DMS 273 (cell line): Measurements from ENCODE around the gene PPM1M.
A peak's percentile ranks its signal among the peaks of the same experiment; 100 is the strongest.
"Not testable (repeated sequence)": the region's sequence is repeated elsewhere in the genome, so short reads cannot be mapped to it uniquely, and the experiment has no call there.

Source experiments
- DNase-seq: peaks from one replicate; lab custom pipeline; 2025; ENCODE audit not compliant: unreplicated experiment; lab: John Stamatoyannopoulos, UW

The PPM1M gene

GRCh38 chr3:52274781-52275180, 29.2 kb downstream of the PPM1M start:
- DNase-seq, result not testable (repeated sequence)

DNA sequence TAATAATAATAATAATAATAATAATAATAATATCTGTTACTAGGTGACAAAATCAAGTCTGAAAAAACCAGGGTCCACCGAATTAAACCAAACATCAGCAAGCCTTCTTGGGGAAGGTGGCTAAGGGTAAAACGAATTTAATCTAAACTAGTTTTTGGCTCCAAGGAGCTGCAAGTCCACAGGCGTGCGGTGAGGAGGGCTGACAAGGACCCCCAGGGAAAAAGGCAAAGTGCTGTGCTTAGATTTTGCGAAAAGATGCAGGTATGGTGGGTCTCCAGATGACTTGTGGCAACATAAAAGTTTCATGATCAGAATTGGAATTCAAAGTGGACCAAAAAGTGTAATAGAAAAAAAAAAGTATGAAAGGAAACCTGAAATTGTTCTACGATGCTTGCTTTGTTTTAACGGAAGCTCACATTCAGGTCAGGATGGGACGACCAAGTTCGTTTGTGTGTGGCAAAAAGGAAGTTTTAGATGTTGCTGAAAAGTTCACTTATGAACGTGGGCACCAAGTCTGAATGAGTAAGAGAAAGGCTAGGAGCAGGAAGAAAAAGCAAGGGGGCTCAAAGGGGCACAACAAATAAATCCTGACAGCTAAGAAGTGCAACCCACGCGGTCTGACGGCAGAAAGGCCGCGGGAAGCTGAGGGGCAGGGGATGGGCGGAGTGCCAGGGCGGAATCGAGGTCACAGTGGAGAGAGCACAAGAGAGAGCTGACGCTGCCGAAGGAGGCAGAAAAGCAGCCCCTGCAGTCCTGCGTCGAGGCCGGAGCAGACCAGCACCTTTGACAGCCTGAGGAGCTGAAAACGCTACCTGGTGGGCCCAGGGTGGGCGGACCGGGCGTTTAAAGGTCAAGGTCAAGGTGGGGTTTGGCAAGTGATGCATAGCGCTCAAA, 31.8 kb downstream of the PPM1M start:
- peak; percentile 79 for DNase-seq

GRCh38 chr3:52277972-52278509, 32.5 kb downstream of the PPM1M start:
- DNase-seq, result peak; percentile 80

- peak; percentile 95 for DNase-seq
These were observed 33.0 kb downstream of the PPM1M start, which contains the start of gene WDR82 for GRCh38 chr3:52278510-52279069. TSS of gene WDR82 (minus strand) at chr3:52278649. CDS start at chr3:52278361, 288 bp downstream.

DNA sequence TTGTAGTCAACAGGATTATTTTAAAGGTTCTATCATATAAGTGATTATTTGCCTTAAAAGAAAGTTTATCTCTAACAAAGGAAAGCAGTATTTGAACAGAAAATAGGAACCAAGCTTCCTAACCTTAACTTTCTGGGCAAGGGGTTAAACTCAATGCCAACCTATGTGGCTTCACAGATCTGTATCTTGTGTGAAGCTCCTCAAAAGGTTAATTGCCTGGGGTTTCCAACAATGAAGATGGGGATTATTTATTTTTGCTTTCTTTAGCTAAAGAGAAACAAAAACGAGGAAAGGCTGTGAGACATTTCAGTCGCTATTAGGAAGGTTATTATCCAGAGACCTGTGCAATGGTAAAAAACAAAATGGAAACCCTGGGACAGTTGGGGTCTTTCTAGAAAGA, 34.0 kb downstream of the PPM1M start:
- DNase-seq, result no peak

- peak; percentile 60 for DNase-seq
These were observed 34.5 kb downstream of the PPM1M start for GRCh38 chr3:52280050-52280461.

GRCh38 chr3:52281981-52282801, 36.6 kb downstream of the PPM1M start:
- no peak for DNase-seq

DNA sequence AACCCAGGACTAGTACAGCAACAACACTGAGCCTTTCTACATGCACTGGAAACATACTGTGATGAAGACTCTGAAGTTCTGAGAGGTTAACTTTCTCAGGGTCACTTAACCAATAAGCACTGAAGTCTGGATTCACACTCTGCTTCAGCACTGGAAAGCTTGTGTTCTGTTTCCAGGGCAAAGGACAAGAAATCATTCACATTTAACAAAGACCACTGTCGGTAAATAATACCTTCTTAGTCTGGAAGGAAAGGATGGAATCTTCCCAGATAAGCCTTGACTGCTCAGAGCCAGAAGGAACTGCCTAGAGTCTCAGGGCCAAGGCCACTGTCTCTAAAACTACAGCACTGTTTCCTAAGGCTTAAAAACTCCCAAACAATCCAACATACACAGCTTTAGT, 37.7 kb downstream of the PPM1M start:
- DNase-seq, result no peak

- not testable (repeated sequence) for DNase-seq
These were observed 38.5 kb downstream of the PPM1M start for GRCh38 chr3:52284051-52284450.

DNA sequence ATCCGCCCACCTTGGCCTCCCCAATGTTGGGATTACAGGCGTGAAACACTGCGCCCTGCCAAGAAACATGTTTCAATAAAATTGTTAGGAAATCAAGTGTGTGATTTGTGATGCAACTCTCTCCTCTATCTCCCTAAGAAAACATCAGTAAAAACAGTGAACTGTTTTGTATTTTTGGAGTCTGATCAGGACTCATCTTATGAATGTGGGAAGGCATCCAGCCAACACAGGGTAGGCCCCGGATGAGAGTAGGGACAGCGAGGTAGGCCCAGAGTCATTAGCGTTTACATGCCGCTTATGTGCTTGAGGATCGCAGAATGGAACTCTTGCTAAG, 41.2 kb downstream of the PPM1M start:
- DNase-seq, result no peak

- DNase-seq, result no peak
These were observed 43.1 kb downstream of the PPM1M start for GRCh38 chr3:52288674-52289073.

GRCh38 chr3:52289338-52289746, 43.8 kb downstream of the PPM1M start:
- DNase-seq, result no peak

DNA sequence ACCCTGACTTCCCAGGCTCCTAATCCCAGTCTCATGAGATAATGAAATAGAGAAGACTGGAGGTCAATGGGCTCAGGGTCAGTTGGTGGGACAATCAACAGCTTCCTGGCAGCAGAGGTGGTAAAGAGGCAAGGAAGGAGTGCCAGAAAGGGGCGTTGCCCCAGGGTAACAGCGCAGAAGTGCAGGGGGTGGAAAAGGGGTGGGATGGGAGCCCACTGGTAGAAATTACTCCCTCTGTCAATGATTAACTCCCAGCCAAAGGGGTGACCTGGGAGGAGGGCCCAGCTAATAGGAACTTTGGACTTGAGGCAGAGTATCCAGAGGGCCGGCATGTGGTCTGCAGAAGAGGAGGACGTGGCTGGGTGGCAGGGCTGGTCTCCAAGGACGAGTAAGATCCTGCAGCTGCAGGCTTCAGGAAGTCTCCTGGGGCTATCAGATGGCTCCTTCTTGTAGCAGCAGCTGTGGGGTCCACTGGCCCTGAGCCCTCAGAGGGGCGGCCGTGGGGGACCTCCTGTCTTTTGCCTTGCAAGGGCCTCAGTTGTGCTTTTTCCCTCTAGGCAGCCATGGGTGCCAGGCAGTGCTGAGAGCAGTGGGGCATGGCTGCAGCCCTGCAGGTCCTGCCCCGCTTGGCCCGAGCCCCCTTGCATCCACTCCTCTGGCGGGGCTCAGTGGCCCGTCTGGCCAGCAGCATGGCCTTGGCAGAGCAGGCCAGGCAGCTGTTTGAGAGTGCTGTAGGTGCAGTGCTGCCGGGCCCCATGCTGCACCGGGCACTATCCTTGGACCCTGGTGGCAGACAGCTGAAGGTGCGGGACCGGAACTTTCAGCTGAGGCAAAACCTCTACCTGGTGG, 44.4 kb downstream of the PPM1M start:
- peak; percentile 8 for DNase-seq

GRCh38 chr3:52290596-52291507, 45.3 kb downstream of the PPM1M start:
- DNase-seq, result no peak

DNA sequence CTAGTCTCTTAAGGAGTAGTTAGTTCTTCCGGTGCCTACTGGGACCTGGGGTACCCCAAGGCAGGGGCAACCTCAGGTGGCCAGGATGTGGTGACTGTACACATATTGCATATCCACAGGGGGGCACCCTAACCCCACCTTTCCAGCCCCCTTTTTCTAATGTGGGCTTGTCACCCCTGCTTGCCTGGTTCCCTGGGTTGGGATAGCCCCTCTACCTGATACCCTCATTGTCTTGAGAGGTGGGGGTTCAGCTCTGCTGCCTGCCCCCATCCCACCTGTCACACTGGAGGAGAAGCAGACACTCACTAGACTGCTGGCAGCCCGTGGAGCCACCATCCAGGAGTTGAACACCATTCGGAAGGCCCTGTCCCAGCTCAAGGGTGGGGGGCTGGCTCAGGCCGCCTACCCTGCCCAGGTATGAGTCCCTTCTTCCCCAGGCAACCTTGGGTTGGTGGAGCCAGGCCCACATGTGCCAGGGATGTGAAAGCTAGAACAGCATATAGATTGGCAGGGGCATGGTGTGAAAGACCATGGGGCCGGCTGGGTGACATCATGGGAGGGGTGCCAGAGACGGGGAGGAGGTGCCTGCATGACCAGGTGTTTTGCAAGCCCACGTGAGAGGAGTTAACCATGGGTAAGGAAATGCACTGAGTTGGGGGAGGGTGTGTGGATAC, 46.1 kb downstream of the PPM1M start:
- DNase-seq, result peak; percentile 46

- no peak for DNase-seq
These were observed 46.9 kb downstream of the PPM1M start for GRCh38 chr3:52292247-52293065.

- no peak for DNase-seq
These were observed 48.1 kb downstream of the PPM1M start for GRCh38 chr3:52293491-52294319.
